ENCODE data around the gene SMIM3. TPM values are rescaled to one million over a fixed set of nuclear protein-coding genes. Genes with fewer than 3 reads are reported as not detected.

The SMIM3 gene
- total and polyA plus RNA-seq, 2 of the 8 experiments (the other 6 are each of a cell fraction or from before 2014, with no cell fraction given), result 10.4 to 15.7 TPM

GRCh38 chr5:150783422-150783928, 4.9 kb downstream of the SMIM3 start (continued):
- TF ChIP-seq PHF8 (conservative IDR thresholded peaks at IDR 0.05; ENCODE audit: low read depth, low read length), result no peak
- TF ChIP-seq TCF12 (IDR thresholded peaks at IDR 0.05; ENCODE audit: low read depth, low read length), result peak; percentile 66; the same call in 1 of the 2 replicates
- TF ChIP-seq EP300 (IDR thresholded peaks at IDR 0.05; ENCODE audit: borderline replicate concordance in 1 of 2, low read depth in 2 of 2, low read length in 2 of 2), result no peak
- TF ChIP-seq CTCF (IDR thresholded peaks at IDR 0.05; ENCODE audit: control extremely low read depth in 1 of 3, insufficient read depth in 1 of 3, low read depth in 1 of 3, low read length in 3 of 3), result no peak
- no peak for TF ChIP-seq ATF3 (IDR thresholded peaks at IDR 0.05; ENCODE audit: insufficient read depth, low read depth, low read length)
- TF ChIP-seq NANOG (IDR thresholded peaks at IDR 0.05; ENCODE audit: insufficient read depth, low read depth, low read length, poor library complexity, severe bottlenecking), result no peak
- peak; percentile 23 for TF ChIP-seq ASH2L (IDR thresholded peaks at IDR 0.05; ENCODE audit: low read length)
- no peak for TF ChIP-seq BCL11A (IDR thresholded peaks at IDR 0.05; ENCODE audit: low read depth in 2 of 2, low read length in 2 of 2)
- TF ChIP-seq POLR2AphosphoS5 (IDR thresholded peaks at IDR 0.05; ENCODE audit: low read depth, low read length), result no peak
- TF ChIP-seq BRCA1 (IDR thresholded peaks at IDR 0.05; ENCODE audit: low read depth, low read length), result no peak
